IMR-90 (cell line): ENCODE measurements around the gene RBPJL. TPM values are rescaled to one million over a fixed set of nuclear protein-coding genes. Genes with fewer than 3 reads are reported as not detected.

ENCODE experiments used
- ATAC-seq: fragments of 200-7000 bp; cut with Tn5 transposase; 2 replicates; pipeline ENCODE4 v1.9.1; 2020; ENCODE audit warnings: low read depth, mild to moderate bottlenecking, moderate library complexity
- BruUV-seq: library from RNA; stranded (reverse); fragments of 400-500 nt; replicated peaks from 2 replicates; lab custom pipeline; 2021; lab: Mats Ljungman, UMichigan
- CTCF ChIA-PET: fragments of 300-600 bp; formaldehyde crosslinking; extraction: SDS; loops from one replicate; lab custom pipeline; 2021; ENCODE audit warnings: antibody characterized with exemption; lab: Yijun Ruan, JAX
- POLR2A ChIA-PET: fragments of 300-600 bp; sonication (Branson Sonifier 250); formaldehyde crosslinking; loops from one replicate; lab custom pipeline; 2022; ENCODE audit warnings: antibody characterized with exemption; ENCODE audit not compliant: unreplicated experiment; lab: Charles Lee
- DNase-seq: peaks from one replicate; pipeline ENCODE4 v3.0.0; 2013
- H2AFZ ChIP-seq: replicated peaks from 2 replicates; pipeline ENCODE3; 2013; ENCODE audit warnings: low read length, mild to moderate bottlenecking; ENCODE audit not compliant: poor library complexity
- H2AK5ac ChIP-seq: 2 replicates; pipeline ENCODE4 v1.6.1; 2013; ENCODE audit warnings: low read depth, low read length, inconsistent platforms
- H2AK9ac ChIP-seq: replicated peaks from 2 replicates; pipeline ENCODE3; 2013; ENCODE audit warnings: mild to moderate bottlenecking, low read depth, low read length, moderate library complexity; ENCODE audit not compliant: poor library complexity
- H2BK120ac ChIP-seq: 2 replicates; pipeline ENCODE4 v1.6.1; 2013; ENCODE audit warnings: low read depth, low read length, inconsistent platforms
- H2BK15ac ChIP-seq: 3 replicates; pipeline ENCODE4 v1.6.1; 2013; ENCODE audit warnings: low read depth, low read length, inconsistent platforms
- H2BK20ac ChIP-seq: 2 replicates; pipeline ENCODE4 v1.6.1; 2013; ENCODE audit warnings: low read depth, mild to moderate bottlenecking, inconsistent platforms, low read length, moderate library complexity
- H2BK5ac ChIP-seq: 2 replicates; pipeline ENCODE4 v1.6.1; 2013; ENCODE audit warnings: mild to moderate bottlenecking, low read depth, low read length, inconsistent platforms; ENCODE audit not compliant: poor library complexity, severe bottlenecking
- H3K14ac ChIP-seq: replicated peaks from 2 replicates; pipeline ENCODE4 v1.6.1; 2013; ENCODE audit warnings: low read depth, low read length, inconsistent platforms
- H3K18ac ChIP-seq: 2 replicates; pipeline ENCODE4 v1.6.1; 2013; ENCODE audit warnings: low read depth, low read length, control low read depth
- H3K23ac ChIP-seq: 2 replicates; pipeline ENCODE4 v1.6.1; 2013; ENCODE audit warnings: low read depth, low read length, inconsistent platforms
- H3K27ac ChIP-seq: 2 replicates; pipeline ENCODE4 v1.5.1; 2013; ENCODE audit warnings: mild to moderate bottlenecking, control low read depth, low read length; ENCODE audit not compliant: insufficient read depth
- H3K27me3 ChIP-seq: 2 replicates; pipeline ENCODE4 v1.6.1; 2013; ENCODE audit warnings: low read length; ENCODE audit not compliant: control insufficient read depth, insufficient read depth
- H3K36me3 ChIP-seq: 2 replicates; pipeline ENCODE4 v1.6.1; 2013; ENCODE audit warnings: low read length, mixed read lengths; ENCODE audit not compliant: control insufficient read depth, insufficient read depth
- H3K4ac ChIP-seq: 2 replicates; pipeline ENCODE4 v1.6.1; 2013; ENCODE audit warnings: low read depth, low read length, inconsistent platforms
- H3K4me1 ChIP-seq: 2 replicates; pipeline ENCODE4 v1.6.1; 2013; ENCODE audit warnings: low read length, mixed read lengths; ENCODE audit not compliant: control insufficient read depth, insufficient read depth
- H3K4me2 ChIP-seq: 2 replicates; pipeline ENCODE4 v1.6.1; 2013; ENCODE audit warnings: low read depth, mild to moderate bottlenecking, control low read depth, low read length, moderate library complexity
- H3K4me3 ChIP-seq: 2 replicates; pipeline ENCODE4 v1.5.1; 2013; ENCODE audit warnings: low read depth, mild to moderate bottlenecking, control low read depth, low read length, moderate library complexity; ENCODE audit not compliant: insufficient read depth
- H3K56ac ChIP-seq: 2 replicates; pipeline ENCODE4 v1.6.1; 2013; ENCODE audit warnings: low read length, inconsistent platforms; ENCODE audit not compliant: insufficient read depth; ENCODE audit errors: extremely low read depth
- H3K79me1 ChIP-seq, 2 experiments: 2 replicates each; pipeline ENCODE4 v1.6.1; 2013; ENCODE audit warnings: low read length in 2 of 2, inconsistent platforms in 1 of 2, low read depth in 1 of 2
- H3K9ac ChIP-seq: 2 replicates; pipeline ENCODE4 v1.6.1; 2013; ENCODE audit warnings: low read depth, low read length, control low read depth
- H3K9me1 ChIP-seq: 2 replicates; pipeline ENCODE4 v1.6.1; 2013; ENCODE audit warnings: low read length, inconsistent platforms; ENCODE audit not compliant: insufficient read depth
- H3K9me3 ChIP-seq: 2 replicates; pipeline ENCODE4 v1.6.1; 2013; ENCODE audit warnings: low read length; ENCODE audit not compliant: control insufficient read depth, insufficient read depth
- H4K20me1 ChIP-seq: 2 replicates; pipeline ENCODE4 v1.6.1; 2013; ENCODE audit warnings: low read length, inconsistent platforms; ENCODE audit not compliant: insufficient read depth
- H4K5ac ChIP-seq: 2 replicates; pipeline ENCODE4 v1.6.1; 2013; ENCODE audit warnings: mild to moderate bottlenecking, low read depth, low read length, control low read depth
- H4K8ac ChIP-seq, 2 experiments: 2 replicates each; pipeline ENCODE4 v1.6.1; 2013; ENCODE audit warnings: low read depth in 2 of 2, low read length in 2 of 2, control low read depth in 1 of 2, inconsistent platforms in 1 of 2
- H4K91ac ChIP-seq: 2 replicates; pipeline ENCODE4 v1.6.1; 2013; ENCODE audit warnings: low read depth, low read length, inconsistent platforms; ENCODE audit not compliant: insufficient read depth
- CEBPB ChIP-seq: IDR thresholded peaks from 2 replicates; pipeline ENCODE4 v1.6.1; 2012; ENCODE audit warnings: low read depth, low read length, improper control_type of control experiment
- CHD1 ChIP-seq: IDR thresholded peaks from 2 replicates; pipeline ENCODE4 v1.6.1; 2012; ENCODE audit warnings: low read depth, low read length, improper control_type of control experiment
- CTCF ChIP-seq: conservative IDR thresholded peaks from 2 replicates; pipeline ENCODE4 v1.5.1; 2012; ENCODE audit warnings: mild to moderate bottlenecking, low read depth, low read length, improper control_type of control experiment
- ELK1 ChIP-seq: fragments of 150-350 bp; IDR thresholded peaks from 2 replicates; pipeline ENCODE4 v1.6.1; 2016; ENCODE audit warnings: low read depth, mild to moderate bottlenecking, low read length, moderate library complexity, borderline replicate concordance
- FOS ChIP-seq: fragments of 150-350 bp; IDR thresholded peaks from 2 replicates; pipeline ENCODE4 v1.6.1; 2016; ENCODE audit warnings: low read depth, low read length
- MAZ ChIP-seq: IDR thresholded peaks from 2 replicates; pipeline ENCODE4 v1.6.1; 2012; ENCODE audit warnings: low read depth, mild to moderate bottlenecking, low read length, improper control_type of control experiment, moderate library complexity, borderline replicate concordance
- MXI1 ChIP-seq: IDR thresholded peaks from 2 replicates; pipeline ENCODE4 v1.6.1; 2012; ENCODE audit warnings: low read depth, mild to moderate bottlenecking, low read length, moderate library complexity, borderline replicate concordance
- NFE2L2 ChIP-seq: fragments of 150-350 bp; IDR thresholded peaks from 2 replicates; pipeline ENCODE4 v1.6.1; 2016; ENCODE audit warnings: low read depth, mild to moderate bottlenecking, low read length
- POLR2A ChIP-seq: IDR thresholded peaks from 2 replicates; pipeline ENCODE4 v1.6.1; 2012; ENCODE audit warnings: mild to moderate bottlenecking, low read depth, low read length
- RFX5 ChIP-seq: IDR thresholded peaks from 2 replicates; pipeline ENCODE4 v1.8.0; 2012; ENCODE audit warnings: low read depth, mild to moderate bottlenecking, low read length, moderate library complexity
- WGBS, 2 experiments: methylation state at CpG; one replicate each; pipeline versions ENCODE4 v1.1.5 to v1.1.7; 2013; ENCODE audit warnings: missing lambda C conversion rate in 2 of 2; ENCODE audit not compliant: insufficient read length in 1 of 2; ENCODE audit errors: extremely low coverage in 2 of 2; 5-methylcytosine and 5-hydroxymethylcytosine counted together
- dilution Hi-C: fragments of 300-500 bp; cut with HindIII; formaldehyde crosslinking; loops from one replicate; pipeline ENCODE4 v1.14.3; 2018; ENCODE audit warnings: low sequenced_read_pairs; ENCODE audit not compliant: unreplicated experiment
- in situ Hi-C: fragments of 300-500 bp; cut with MboI; formaldehyde crosslinking; loops from 3 replicates; pipeline ENCODE4 v1.14.3; 2019; ENCODE audit warnings: low sequenced_read_pairs, inconsistent platforms, mixed read lengths
- intact Hi-C: fragments of 100-400 bp; cut with micrococcal nuclease; formaldehyde crosslinking; loops from 2 replicates; pipeline ENCODE4 v1.10.0; 2022
- polyA plus RNA-seq, 3 experiments: library from polyadenylated mRNA; depleted of rRNA; stranded (reverse); fragments of >200 nt; gene quantifications; 2 replicates each; pipeline ENCODE4 v1.2.3, GENCODE V29; 2012; ENCODE audit warnings: low replicate concordance in 1 of 3
- total RNA-seq: library from RNA; depleted of rRNA; stranded (reverse); fragments of >200 nt; gene quantifications from 2 replicates; pipeline ENCODE4 v1.2.3, GENCODE V29; 2012

The RBPJL gene
- total and polyA plus RNA-seq, 2 of the 4 experiments (the other 2 are of a cell fraction), result not detected

GRCh38 chr20:45338121-45339030, 31.7 kb downstream of the RBPJL start (continued):
- no peak for TF ChIP-seq NFE2L2
- TF ChIP-seq CEBPB, result 0 out of 2 replicates have a peak, but pooled peaks have one; percentile 4

- ChIA-PET POLR2A (no interaction called here), CTCF (no interaction called here)
- Histone ChIP-seq H4K20me1 (peaks cover 46% of the 10 kb centered on the region), H4K8ac (peak overlapping the region; percentile 86 to 94), H2AFZ (peak overlapping the region; percentile 8), H3K27ac (peak overlapping the region; percentile 97), H3K56ac (no peak overlapping the region), H3K79me1 (peaks cover 36 to 92% of the 10 kb centered on the region in 2 experiments), H2AK9ac (peak overlapping the region; percentile 75), H2BK20ac (peak overlapping the region; percentile 89), H3K4me1 (peaks cover 64% of the 10 kb centered on the region), H3K23ac (peak overlapping the region; percentile 90), H4K91ac (peak overlapping the region; percentile 91), H3K14ac (peak overlapping the region; percentile 74), H3K9me1 (peaks cover 48% of the 10 kb centered on the region), H2BK5ac (peak overlapping the region; percentile 95), H3K9ac (peak overlapping the region; percentile 47; the same call in 1 of the 2 replicates), H3K4ac (peak overlapping the region; percentile 98), H3K9me3 (no peaks in the 10 kb centered on the region), H3K4me3 (no peak overlapping the region), H2AK5ac (peak overlapping the region; percentile 97), H3K18ac (peak overlapping the region; percentile 81), H3K27me3 (no peaks in the 10 kb centered on the region), H2BK120ac (peak overlapping the region; percentile 97), H2BK15ac (peak overlapping the region; percentile 63; the same call in 2 of the 3 replicates), H3K4me2 (no peak overlapping the region; the same call in 1 of the 2 replicates), H4K5ac (peak overlapping the region; percentile 74), H3K36me3 (peaks cover 43% of the 10 kb centered on the region)
- intact Hi-C loops (loop anchor here (5.0 kb wide), 1 partner anchor 438 kb away; no protein-coding TSS in a partner anchor), in situ Hi-C loops (loop anchor here (25.0 kb wide), 1 partner anchor 573 kb away; the partner anchor contains the start of gene PLTP), dilution Hi-C loops (no loop called here)
- BruUV-seq, result no TSS peak
- ATAC-seq, result no peak
- 100% methylated on average over 1 of the region's 6 CpGs; no CpG with 5 or more reads in 1 of the 2 experiments for WGBS, 2 experiments
- no peak for DNase-seq
- TF ChIP-seq CHD1, result no peak
- no peak for TF ChIP-seq ELK1
- no peak for TF ChIP-seq MXI1
- TF ChIP-seq NFE2L2, result no peak
- no peak for TF ChIP-seq MAZ
- TF ChIP-seq CTCF, result no peak
- no peak for TF ChIP-seq FOS
- TF ChIP-seq RFX5, result no peak
- no peak for TF ChIP-seq POLR2A
These were observed 32.4 kb downstream of the RBPJL start for GRCh38 chr20:45339084-45339483.
